ENCODE measurements around the gene C1orf74. TPM values are rescaled to one million over a fixed set of nuclear protein-coding genes. Genes with fewer than 3 reads are reported as not detected.

Gene C1orf74
- total and polyA plus RNA-seq, 8 donors: 1.8 to 3.4 (median 3.1) TPM

DNA sequence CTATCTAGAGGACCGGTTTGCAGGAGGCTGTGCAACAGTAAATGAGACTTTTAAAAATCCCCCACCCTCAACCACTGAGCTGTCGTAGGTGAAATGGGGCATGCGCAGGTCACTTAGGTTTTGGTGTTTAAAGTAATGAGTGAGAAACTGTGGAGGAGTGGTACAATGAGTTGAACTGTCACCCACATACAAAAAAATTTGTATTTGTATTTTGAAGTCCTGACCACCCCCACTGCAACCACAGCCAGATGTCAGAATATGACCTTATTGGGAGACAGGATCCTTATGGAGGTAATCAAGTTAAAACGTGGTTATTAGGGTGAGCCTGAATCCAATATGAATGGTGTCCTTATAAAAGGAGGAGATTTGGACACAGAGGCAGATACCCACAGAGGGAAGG, 23.1 kb upstream of the C1orf74 start:
- H3K27me3 ChIP-seq: peaks cover 0 to 13% of the 10 kb centered on the region in 2 donors
- no peak for TF ChIP-seq CTCF (IDR thresholded peaks at IDR 0.05)

DNA sequence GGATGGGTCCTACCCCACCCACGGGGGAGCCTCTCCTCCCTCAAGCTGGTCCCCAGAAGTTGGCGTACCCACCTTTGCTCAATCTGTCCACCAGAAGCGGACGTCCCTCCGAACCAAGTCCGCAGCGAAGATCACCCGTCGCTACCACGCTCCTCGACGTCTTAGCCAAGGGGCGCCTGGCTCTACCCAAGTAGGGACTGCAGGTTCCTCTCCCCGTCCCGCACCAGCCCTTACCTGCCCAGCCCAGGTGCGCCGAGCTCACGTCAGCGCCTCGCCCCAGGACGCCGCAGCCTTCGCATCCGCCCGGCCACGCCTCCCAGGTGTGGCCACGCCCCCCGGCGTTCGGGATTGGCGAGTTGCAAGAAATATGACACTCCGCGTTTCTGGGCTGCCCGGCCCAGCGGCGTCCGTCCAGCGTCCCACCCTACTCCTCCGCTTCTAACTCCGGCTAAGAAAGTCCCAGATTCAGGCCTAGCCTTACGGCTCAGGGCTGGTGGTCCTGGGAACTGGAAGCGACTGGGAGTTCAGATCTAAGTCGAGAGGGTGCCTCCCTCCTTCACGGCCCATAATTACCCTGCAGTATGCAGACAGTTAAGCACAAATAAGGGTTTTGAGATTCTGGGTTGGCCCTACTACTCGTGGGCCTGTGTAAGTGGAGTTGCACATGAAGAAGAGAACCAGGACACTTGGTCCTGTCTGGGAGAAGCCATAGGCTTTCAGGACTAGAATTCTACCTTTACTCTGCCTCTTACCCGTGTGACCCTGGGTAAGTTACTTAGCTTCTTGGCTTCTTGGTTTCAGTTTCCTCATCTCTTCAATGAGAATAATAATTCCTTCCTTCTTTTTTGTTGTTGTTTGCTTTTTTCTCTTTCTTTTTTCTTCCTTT, 21.8 kb upstream of the C1orf74 start, which contains the start of gene IRF6:
TSS of gene IRF6 (minus strand) at position 268 of the 886 bp plus-strand sequence. CDS start 4,729 bp downstream, outside the sequence.
- TF ChIP-seq CTCF (IDR thresholded peaks at IDR 0.05): no peak
- Histone ChIP-seq H3K36me3 (no peaks in the 10 kb centered on the region), H3K27me3 (peaks cover 0 to 13% of the 10 kb centered on the region in 2 donors), H3K27ac (peak within 1 kb of the TSS; percentile 61 to 83), H3K4me3 (peak within 1 kb of the TSS; percentile 38 to 44), H3K4me1 (peaks cover 0 to 14% of the 10 kb centered on the region in 2 donors), H3K9me3 (no peaks in the 10 kb centered on the region)
- peak; percentile 80 to 96 (median 92) for DNase-seq
- intact Hi-C loops (cut with DNase I): no loop called here
- ATAC-seq: peak; percentile 96

More for the DNA sequence above, 23.1 kb upstream of the C1orf74 start:
- Histone ChIP-seq H3K4me1 (peaks cover 0 to 14% of the 10 kb centered on the region in 2 donors), H3K36me3 (no peaks in the 10 kb centered on the region), H3K27ac (no peak overlapping the region), H3K4me3 (no peak overlapping the region), H3K9me3 (no peaks in the 10 kb centered on the region)
- ATAC-seq (no peak), DNase-seq (no peak)
- intact Hi-C loops (cut with DNase I): no loop called here

- peak; percentile 48 for ATAC-seq
- Histone ChIP-seq H3K27ac (peak overlapping the region; percentile 17 to 61), H3K4me1 (peaks cover 0 to 14% of the 10 kb centered on the region in 2 donors), H3K27me3 (peaks cover 0 to 18% of the 10 kb centered on the region in 2 donors), H3K36me3 (no peaks in the 10 kb centered on the region), H3K9me3 (no peaks in the 10 kb centered on the region), H3K4me3 (peak overlapping the region; percentile 38 to 44)
- TF ChIP-seq CTCF (IDR thresholded peaks at IDR 0.05): no peak
- DNase-seq: peak in 1 of 4 donors; percentile 47
- intact Hi-C loops (cut with DNase I): no loop called here
These were observed 21.0 kb upstream of the C1orf74 start for GRCh38 chr1:209805341-209805781.

DNA sequence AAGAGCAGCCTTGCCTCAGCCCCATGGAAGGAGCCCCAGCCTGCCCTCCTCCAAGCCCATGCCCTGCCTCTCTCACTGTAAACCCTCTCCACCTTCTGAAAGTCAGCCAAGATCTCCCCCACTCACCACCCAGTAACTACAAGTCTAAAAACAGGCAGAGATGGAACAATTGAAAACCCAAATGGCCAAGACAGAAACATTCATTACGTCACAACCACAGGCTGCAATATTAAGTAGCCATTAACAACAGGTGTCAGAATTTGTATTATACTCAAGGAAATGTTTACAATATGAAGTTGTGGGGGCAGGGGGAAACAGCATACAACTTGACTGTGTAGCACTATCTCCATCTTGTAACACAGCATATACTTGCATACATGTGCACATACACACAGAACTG, 19.2 kb upstream of the C1orf74 start:
- ATAC-seq: no peak
- no peak for DNase-seq
- Histone ChIP-seq H3K9me3 (no peaks in the 10 kb centered on the region), H3K36me3 (no peaks in the 10 kb centered on the region), H3K27ac (no peak overlapping the region), H3K4me3 (no peak overlapping the region), H3K27me3 (peaks cover 0 to 18% of the 10 kb centered on the region in 2 donors), H3K4me1 (peaks cover 0 to 14% of the 10 kb centered on the region in 2 donors)
- no peak for TF ChIP-seq CTCF (IDR thresholded peaks at IDR 0.05)
- intact Hi-C loops (cut with DNase I): no loop called here

- Histone ChIP-seq H3K36me3 (no peaks in the 10 kb centered on the region), H3K27ac (no peak overlapping the region), H3K4me3 (no peak overlapping the region), H3K4me1 (peaks cover 0 to 10% of the 10 kb centered on the region in 2 donors), H3K27me3 (peaks cover 0 to 18% of the 10 kb centered on the region in 2 donors), H3K9me3 (no peaks in the 10 kb centered on the region)
- intact Hi-C loops (cut with DNase I): no loop called here
- DNase-seq (no peak), ATAC-seq (no peak)
- TF ChIP-seq CTCF (IDR thresholded peaks at IDR 0.05): no peak
These were observed 18.4 kb upstream of the C1orf74 start for GRCh38 chr1:209802780-209803152.

All from left lung (tissue), 10 donors.